SHP77 treated with DMSO at 0.1 percent for 48 hours (cell line): Measurements from ENCODE around the gene FAM43B.

Experiments used
- DNase-seq: peaks from one replicate; lab custom pipeline; 2025; lab: John Stamatoyannopoulos, UW

Gene FAM43B

DNA sequence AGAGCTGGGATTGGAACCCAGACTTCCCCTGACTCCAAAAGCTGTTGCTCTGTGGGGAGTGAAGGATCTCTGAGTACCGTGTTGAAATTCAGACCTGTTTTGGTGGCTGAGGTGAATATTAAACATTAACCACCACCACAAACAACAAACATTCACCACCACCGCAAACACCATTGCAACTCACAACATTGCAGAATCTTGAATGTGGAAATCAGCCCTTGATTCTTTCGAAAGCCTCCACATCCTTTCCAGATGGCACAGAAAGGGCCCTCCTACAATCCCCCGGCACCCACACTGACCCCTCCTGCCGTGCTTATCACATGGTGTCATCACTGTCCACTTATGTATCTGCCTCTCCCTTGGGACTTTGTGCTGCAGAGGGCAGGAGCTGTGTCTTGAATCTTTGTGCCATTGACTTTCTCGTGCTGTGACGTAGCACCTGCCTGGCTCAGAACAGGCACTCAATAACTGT lies 38.0 kb downstream of the FAM43B start:
- DNase-seq: no peak

DNA sequence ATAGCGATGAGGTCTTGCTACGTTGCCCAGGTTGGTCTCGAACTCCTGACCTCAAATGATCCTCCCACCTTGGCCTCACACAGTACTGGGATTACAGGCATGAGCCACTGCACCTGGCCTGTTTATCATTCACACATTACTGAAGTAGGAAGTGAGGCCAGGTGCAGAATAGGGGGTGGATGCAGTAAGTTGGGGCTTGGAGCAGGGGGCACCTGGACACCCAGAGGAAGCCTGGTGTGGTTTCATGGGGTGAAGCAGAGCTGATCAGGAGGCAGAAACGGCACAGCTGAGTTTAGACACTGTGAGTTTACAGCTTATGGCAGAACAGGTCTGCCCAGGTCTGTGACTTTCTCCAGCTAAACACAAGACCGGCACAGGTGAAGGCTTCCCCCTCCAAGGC lies 41.4 kb downstream of the FAM43B start:
- DNase-seq: no peak

DNA sequence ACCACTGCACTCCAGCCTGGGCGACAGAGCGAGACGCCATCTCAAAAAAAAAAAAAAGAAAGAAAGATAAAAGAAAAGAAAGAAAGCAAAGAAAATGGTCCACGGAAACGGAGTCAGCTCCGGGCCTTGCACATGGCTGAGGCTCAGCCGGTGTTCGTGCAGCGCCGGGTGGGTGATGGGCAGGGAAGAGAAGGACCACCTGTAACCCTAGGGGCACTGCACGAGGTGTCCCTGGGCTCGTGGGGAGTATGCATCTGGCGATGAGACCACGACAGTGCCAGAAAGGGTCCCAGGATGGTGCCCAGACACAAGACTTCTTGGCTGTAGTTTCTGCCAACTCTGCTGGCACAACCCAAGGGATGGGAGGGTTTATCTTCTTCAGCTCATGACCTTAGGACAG lies 42.4 kb downstream of the FAM43B start:
- no peak for DNase-seq

DNA sequence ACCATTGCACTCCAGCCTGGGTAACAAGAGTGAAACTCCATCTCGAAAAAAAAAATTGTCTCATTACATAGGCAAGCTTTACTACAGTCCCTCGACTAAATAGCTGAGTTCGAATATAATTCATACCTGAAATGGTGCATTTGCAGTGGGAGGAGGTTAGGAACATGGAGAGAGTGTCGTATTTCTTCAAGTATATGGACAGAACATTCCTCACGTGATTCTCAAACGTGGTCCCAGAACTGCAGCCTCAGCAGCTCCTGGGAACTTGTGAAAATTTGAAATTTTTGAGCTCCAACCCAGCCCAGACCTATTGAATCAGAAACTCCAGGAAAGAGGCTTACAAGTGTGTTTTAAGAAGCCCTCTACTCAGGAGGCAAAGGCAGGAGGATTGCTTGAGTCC lies 43.7 kb downstream of the FAM43B start:
- no peak for DNase-seq

DNA sequence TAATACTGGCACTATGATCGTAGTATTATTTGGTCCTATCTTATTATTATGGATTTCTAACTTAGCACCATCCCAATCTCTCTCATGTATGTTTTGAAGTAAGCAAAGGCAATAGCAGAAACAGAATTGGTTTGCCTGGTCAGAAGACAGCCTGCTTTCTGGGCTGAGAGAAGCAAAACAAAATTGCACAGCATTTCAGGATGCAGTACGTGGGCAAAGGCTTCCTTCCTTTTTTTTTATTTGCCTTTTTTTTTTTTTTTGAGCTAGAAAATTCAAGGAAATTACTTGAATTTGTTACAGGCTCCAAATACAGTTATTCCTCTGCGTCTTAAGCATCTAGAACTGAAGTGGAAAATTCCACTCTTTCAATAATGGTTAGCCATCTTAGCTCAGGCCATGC lies 45.3 kb downstream of the FAM43B start:
- DNase-seq: no peak

DNA sequence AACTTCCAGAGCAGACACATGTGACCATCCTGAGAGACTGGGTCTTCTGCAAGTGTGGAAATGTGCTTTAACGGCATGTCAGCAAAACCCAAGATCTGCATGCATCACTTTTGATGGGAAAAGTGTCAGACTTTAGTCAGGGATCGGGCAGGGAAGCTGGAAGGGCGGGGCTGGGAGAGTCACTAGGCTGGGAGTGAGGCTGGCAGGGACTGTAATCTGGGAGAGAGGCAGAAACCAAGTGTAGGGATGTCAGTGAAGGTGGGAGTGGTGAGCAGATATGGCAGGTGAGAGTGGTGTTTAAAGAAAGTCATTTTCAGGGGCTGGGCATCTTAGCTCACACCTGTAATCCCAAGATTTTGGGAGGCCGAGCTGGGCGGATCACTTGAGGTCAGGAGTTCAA lies 47.8 kb downstream of the FAM43B start:
- no peak for DNase-seq

DNA sequence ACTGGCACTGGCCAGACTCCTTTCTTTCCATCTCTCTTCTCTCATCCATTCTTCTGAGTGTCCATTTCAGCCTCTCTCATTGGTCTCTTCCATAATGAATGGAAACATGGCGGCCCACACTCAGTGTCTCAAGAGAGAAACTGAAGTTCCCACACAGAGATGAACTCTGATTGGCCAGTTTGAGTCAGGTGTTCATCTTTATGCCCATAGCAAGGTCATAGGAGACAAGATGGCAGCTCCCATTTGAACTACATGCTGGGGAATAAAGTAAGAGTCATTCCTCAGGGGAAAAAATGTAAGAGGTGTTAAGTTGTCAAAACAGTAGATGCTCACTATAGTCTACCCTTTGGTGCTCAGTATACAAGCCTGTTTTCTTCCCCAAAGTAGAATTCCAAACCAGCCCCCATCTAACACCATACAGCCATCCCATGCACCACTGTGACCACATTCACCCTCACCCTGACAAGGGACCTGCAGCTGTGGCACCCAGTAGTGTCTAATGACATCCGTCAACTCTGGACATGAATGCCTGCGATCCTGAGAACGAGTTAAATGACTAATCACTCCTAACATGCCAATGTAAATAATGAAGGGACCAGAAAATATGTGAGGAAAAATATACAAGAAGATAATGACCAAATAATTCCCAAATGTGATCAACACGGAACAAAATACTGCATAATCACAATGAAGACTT lies 48.9 kb downstream of the FAM43B start:
- DNase-seq: no peak

DNA sequence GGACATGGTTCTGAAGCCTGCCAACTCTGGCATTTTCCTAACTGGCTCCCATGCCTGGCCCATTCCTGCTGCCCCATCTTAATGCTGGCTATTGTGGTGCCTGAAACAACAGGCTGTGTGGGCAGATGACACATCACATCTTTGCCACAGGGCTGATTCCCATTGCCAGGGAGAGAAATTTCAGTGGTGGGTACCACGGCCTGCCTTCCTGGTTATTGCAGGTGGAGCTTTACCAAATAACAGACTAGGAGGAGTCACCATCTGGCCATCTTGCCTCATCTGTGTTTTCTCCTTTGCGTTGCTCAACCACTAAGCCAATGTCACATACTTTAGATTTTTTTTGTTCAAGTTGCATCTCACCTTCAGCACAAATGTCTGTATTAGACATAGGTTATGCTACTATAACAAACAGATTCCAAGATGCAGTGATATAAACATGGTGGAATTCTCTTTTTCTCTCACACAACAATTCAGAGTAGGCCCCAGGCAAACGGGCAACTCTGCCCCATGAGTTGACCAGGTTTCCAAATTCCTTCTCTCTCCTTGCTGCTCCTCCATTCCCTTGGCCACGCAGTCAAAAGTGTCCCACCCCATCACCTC lies 50.6 kb downstream of the FAM43B start:
- no peak for DNase-seq

DNA sequence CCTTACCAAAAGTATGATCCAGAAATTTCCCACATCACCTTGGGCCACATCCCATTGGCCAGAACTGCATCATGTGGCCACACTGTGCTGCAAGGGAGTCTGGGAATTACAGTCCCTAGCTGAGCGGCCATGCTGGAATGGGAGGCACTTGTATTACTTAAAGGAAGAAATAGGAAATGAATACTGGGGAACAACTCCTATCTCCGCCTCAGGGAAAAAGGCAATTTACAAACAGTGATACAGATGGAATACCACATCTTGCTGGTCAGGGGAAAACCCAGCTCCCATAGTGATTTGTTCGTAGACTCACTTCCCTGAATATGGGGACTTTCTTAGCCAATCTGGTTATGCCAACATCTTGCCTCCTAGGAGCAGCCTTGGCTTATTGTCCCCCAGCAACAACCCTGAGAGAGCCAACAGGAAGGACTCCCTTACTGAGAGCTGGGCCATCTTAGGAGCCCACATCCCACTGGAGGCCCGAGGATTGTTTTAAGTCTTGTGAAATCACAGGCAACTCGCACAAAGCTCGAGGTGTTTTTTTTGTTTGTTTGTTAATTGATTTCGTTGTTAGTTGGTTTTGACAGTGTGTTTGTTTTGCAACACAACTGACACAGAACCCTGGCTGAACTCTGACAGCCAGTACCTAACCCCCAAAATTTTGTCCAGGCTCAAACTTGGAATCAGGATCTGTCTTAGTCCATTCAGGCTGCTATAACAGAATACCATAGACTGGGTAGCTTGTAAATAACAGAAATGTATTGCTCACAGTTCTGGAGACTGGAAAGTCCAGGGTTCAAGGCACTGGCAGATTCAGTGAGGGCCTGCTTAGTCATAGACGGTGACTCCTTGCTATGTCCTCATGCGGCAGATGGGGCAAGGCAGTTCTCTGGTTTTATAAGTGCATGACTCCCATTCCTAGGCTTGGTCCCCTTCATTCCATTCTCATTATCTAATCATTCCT lies 51.4 kb downstream of the FAM43B start:
- DNase-seq: no peak
